ENCODE measurements around the gene CNGB1.
A peak's percentile ranks its signal among the peaks of the same experiment; 100 is the strongest.
"Not testable (repeated sequence)": the region's sequence is repeated elsewhere in the genome, so short reads cannot be mapped to it uniquely, and the experiment has no call there.

The CNGB1 gene

DNA sequence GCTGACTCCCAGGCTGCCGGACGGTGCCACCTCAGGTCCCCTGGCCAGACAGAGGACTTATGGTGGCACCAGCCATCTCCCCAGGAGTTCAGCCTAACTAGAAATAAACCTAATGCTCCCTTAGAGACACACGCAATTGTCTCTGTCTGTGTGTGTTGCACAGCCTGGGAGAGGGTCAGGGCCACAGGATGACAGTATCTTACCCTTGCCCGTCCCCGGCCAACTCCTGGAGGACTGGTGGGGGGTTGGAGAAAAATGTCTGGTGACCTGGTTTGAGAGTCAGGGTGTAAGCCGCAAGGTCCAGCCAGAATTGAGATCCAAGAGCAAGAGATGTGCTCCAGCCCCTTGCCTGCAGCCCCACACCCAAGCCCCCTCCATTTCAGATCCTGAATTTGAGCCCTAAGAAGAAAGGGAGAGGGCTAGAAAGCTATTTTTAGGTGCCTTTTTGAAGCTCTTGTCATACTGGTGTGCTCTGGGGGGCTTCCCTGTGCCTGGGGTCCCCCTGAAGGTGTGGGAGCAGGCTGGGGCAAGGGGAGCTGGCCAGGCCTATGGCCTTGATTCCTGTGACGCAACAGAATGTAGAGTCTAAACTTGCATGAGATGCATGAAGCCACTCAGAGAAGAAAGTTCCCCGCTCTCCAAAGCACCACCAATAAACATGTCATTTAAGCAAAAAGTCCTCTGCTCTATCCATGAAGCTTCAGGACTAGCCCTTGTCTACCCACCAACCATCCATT, 16.7 kb upstream of the CNGB1 start:
- H3K27ac ChIP-seq (ENCODE audit: low read length): no peak overlapping the region
- no peaks in the 10 kb centered on the region for H3K9me3 ChIP-seq (ENCODE audit: control insufficient read depth, insufficient read depth, low read length)
- peaks cover 7% of the 10 kb centered on the region; the same call in 1 of the 2 replicates for H3K27me3 ChIP-seq (ENCODE audit: control insufficient read depth, insufficient read depth, low read length)
- H3K4me3 ChIP-seq (ENCODE audit: low read length): no peak overlapping the region
- no peaks in the 10 kb centered on the region for H3K4me1 ChIP-seq (ENCODE audit: control insufficient read depth, insufficient read depth, low read length)
- WGBS (ENCODE audit: insufficient coverage, insufficient read length): no CpG with 5 or more reads among the region's 8 CpGs
- no peaks in the 10 kb centered on the region for H3K36me3 ChIP-seq (ENCODE audit: control insufficient read depth, insufficient read depth, low read length)
- DNase-seq (ENCODE audit: low read depth, low spot score): no peak

DNA sequence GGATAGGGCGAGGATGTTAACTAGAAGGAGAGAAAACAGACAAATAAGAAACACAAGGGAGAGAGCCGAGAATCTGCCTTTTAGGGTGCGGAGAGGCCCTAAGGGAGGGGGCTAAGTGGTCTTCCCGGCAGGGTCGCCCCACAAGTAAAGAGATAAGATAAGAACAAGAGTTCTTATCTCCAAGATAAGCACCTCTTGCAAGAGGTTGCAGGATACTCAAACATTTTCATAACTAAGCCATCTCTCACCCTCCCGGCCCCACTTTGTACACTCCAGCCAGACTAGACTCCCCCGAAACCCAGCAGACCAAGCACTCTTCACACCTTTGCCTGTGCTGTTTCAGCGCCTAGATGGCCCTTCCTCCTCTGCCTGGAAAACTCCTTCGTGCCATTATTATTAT, 15.3 kb upstream of the CNGB1 start:
- no peak overlapping the region; the same call in 1 of the 2 replicates for H3K4me3 ChIP-seq (ENCODE audit: low read length)
- H3K9me3 ChIP-seq (ENCODE audit: control insufficient read depth, insufficient read depth, low read length): no peaks in the 10 kb centered on the region
- no peak for DNase-seq (ENCODE audit: low read depth, low spot score)
- no CpG with 5 or more reads among the region's 9 CpGs for WGBS (ENCODE audit: insufficient coverage, insufficient read length)
- H3K4me1 ChIP-seq (ENCODE audit: control insufficient read depth, insufficient read depth, low read length): no peaks in the 10 kb centered on the region
- H3K36me3 ChIP-seq (ENCODE audit: control insufficient read depth, insufficient read depth, low read length): no peaks in the 10 kb centered on the region
- H3K27me3 ChIP-seq (ENCODE audit: control insufficient read depth, insufficient read depth, low read length): peaks cover 7% of the 10 kb centered on the region; the same call in 1 of the 2 replicates
- no peak overlapping the region for H3K27ac ChIP-seq (ENCODE audit: low read length)

DNA sequence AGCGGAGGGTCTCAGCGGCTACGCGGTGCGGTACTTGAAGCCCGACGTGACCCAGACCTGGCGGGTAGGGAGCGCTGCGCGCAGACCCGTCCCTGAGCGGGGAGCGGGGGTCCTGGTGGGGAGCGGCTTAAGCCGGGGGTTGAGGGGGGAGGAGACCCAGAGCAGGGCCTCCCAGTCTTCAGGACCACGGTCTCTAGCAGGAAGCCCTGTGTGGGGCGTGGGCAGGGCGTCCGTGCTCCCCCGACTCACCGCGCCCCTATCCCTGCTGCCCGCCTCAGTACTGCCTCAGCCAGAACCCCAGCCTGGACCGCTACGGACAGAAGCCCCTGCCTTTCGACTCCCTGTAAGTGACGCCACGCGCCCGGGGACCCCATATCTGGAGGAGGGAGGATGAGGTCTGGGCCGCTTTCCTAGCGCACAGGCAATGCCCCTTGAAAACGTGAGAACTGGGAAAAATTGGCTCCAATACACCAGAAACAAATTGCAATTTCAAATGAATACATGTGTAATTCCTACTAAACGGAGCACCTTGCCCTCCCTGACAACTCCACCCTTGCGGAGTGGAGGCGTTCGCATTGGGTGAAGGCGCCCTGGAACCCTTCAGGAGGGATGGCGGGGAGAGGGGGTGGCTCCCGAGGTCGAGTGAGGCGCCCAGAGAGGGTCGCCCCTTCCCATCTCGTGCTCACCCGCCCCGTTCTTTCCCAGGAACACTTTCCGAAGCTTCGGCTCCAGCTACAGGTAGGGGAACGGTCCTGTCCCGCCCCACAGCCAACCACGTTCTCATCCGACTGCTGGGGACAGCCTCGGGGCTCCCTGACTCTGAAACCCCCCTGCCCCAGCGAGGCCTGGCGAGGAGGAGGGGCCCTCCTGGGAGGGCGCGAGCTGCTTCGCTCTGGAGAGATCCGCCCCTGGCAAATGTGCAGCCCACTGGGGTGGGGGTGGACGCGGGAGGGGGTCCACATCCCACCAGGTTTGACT, 14.6 kb upstream of the CNGB1 start:
- Histone ChIP-seq H3K4me3 (ENCODE audit: low read length) (peak overlapping the region; percentile 58; the same call in 1 of the 2 replicates), H3K27ac (ENCODE audit: low read length) (no peak overlapping the region)
- WGBS (ENCODE audit: insufficient coverage, insufficient read length): no CpG with 5 or more reads among the region's 62 CpGs

DNA sequence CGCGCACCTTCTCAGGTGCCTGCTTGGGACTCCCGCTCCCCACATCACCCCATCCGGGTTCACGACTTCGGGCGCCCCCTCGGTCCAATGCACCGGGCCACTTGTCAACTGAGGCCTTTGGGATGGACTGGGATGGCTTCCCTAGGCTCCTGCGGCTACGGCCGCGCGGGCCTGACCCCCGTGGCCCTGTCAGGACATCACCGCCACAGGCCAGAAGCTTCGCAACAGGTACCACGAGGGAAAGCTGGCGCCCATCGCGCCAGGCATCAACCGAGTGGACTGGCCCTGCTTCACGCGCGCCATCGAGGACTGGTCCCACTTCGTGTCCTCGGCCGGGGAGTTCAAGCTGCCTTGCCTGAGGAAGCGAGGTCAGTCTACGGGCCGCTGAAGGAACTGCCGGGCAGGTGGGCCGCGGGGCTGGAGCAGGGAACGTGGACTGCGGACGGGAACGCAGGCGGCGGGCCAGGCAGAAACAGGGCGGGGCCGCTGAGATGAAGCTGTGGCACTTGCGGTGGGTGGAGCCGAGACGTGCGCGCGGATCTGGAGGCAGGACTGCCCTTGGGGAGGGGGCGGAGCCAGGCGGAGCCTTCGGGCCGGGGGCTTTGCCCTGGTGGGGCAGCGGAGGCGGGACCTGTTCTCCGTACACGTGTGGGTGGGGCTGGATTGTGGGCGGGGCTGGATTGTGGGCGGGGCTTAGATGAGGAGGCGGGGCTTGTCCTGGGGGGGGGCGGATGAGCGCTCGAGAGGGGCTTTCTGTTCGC, 13.7 kb upstream of the CNGB1 start:
- H3K36me3 ChIP-seq (ENCODE audit: control insufficient read depth, insufficient read depth, low read length): no peaks in the 10 kb centered on the region
- H3K27me3 ChIP-seq (ENCODE audit: control insufficient read depth, insufficient read depth, low read length): peaks cover 7% of the 10 kb centered on the region; the same call in 1 of the 2 replicates
- H3K27ac ChIP-seq (ENCODE audit: low read length): no peak overlapping the region

More for the DNA sequence above, 14.6 kb upstream of the CNGB1 start:
- no peaks in the 10 kb centered on the region for H3K4me1 ChIP-seq (ENCODE audit: control insufficient read depth, insufficient read depth, low read length)
- no peak for DNase-seq (ENCODE audit: low read depth, low spot score)
- H3K36me3 ChIP-seq (ENCODE audit: control insufficient read depth, insufficient read depth, low read length): no peaks in the 10 kb centered on the region
- peaks cover 7% of the 10 kb centered on the region; the same call in 1 of the 2 replicates for H3K27me3 ChIP-seq (ENCODE audit: control insufficient read depth, insufficient read depth, low read length)
- no peaks in the 10 kb centered on the region for H3K9me3 ChIP-seq (ENCODE audit: control insufficient read depth, insufficient read depth, low read length)

DNA sequence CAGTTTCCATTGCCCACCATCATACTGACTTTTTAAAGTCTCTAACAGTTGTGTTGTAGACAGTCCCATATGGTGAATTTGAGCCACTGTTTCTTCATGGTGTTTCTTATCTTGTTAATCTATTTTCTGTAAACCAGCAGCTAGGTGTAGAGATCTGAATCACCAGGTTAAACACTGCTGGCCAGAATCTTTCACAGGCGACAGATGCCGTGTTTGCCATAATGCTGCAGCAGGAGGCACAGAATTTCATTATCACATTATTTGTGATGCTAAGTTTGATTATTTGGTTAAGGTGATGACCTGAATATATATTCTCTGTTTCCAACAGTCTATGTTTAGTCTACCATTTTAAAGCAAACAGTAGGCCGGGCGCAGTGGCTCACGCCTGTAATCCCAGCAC, 11.5 kb upstream of the CNGB1 start:
- H3K4me3 ChIP-seq (ENCODE audit: low read length): no peak overlapping the region
- H3K4me1 ChIP-seq (ENCODE audit: control insufficient read depth, insufficient read depth, low read length): no peaks in the 10 kb centered on the region
- H3K36me3 ChIP-seq (ENCODE audit: control insufficient read depth, insufficient read depth, low read length): no peaks in the 10 kb centered on the region
- DNase-seq (ENCODE audit: low read depth, low spot score): no peak
- no CpG with 5 or more reads among the region's 5 CpGs for WGBS (ENCODE audit: insufficient coverage, insufficient read length)
- peaks cover 7% of the 10 kb centered on the region; the same call in 1 of the 2 replicates for H3K27me3 ChIP-seq (ENCODE audit: control insufficient read depth, insufficient read depth, low read length)
- H3K27ac ChIP-seq (ENCODE audit: low read length): no peak overlapping the region
- H3K9me3 ChIP-seq (ENCODE audit: control insufficient read depth, insufficient read depth, low read length): no peaks in the 10 kb centered on the region

More for the DNA sequence above, 13.7 kb upstream of the CNGB1 start:
- H3K4me3 ChIP-seq (ENCODE audit: low read length): peak overlapping the region; percentile 58; the same call in 1 of the 2 replicates
- no CpG with 5 or more reads among the region's 64 CpGs for WGBS (ENCODE audit: insufficient coverage, insufficient read length)
- peak; percentile 83 for DNase-seq (ENCODE audit: low read depth, low spot score)
- no peaks in the 10 kb centered on the region for H3K4me1 ChIP-seq (ENCODE audit: control insufficient read depth, insufficient read depth, low read length)
- H3K9me3 ChIP-seq (ENCODE audit: control insufficient read depth, insufficient read depth, low read length): no peaks in the 10 kb centered on the region

DNA sequence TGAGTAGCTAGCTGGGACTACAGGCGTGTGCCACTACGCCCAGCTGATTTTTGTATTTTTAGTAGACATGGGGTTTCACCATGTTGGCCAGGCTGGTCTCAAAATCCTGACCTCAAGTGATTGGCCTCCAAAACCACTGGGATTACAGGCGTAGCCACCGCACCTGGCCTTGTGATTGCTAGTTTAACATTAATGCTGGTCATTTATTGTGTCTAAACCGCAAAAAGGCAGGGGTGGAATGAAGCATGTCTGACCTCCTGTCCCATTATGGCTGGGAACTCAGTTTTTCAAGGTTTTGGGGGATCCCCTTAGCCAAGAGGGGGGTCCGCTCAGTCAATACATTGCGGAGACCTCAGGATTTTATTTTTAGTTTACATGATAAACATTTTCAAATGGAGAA, 10.7 kb upstream of the CNGB1 start:
- H3K9me3 ChIP-seq (ENCODE audit: control insufficient read depth, insufficient read depth, low read length): no peaks in the 10 kb centered on the region
- no peak overlapping the region for H3K27ac ChIP-seq (ENCODE audit: low read length)
- DNase-seq (ENCODE audit: low read depth, low spot score): no peak
- no peak overlapping the region for H3K4me3 ChIP-seq (ENCODE audit: low read length)
- no peaks in the 10 kb centered on the region for H3K4me1 ChIP-seq (ENCODE audit: control insufficient read depth, insufficient read depth, low read length)
- H3K36me3 ChIP-seq (ENCODE audit: control insufficient read depth, insufficient read depth, low read length): no peaks in the 10 kb centered on the region
- WGBS (ENCODE audit: insufficient coverage, insufficient read length): no CpG with 5 or more reads among the region's 7 CpGs
- H3K27me3 ChIP-seq (ENCODE audit: control insufficient read depth, insufficient read depth, low read length): peaks cover 7% of the 10 kb centered on the region; the same call in 1 of the 2 replicates

DNA sequence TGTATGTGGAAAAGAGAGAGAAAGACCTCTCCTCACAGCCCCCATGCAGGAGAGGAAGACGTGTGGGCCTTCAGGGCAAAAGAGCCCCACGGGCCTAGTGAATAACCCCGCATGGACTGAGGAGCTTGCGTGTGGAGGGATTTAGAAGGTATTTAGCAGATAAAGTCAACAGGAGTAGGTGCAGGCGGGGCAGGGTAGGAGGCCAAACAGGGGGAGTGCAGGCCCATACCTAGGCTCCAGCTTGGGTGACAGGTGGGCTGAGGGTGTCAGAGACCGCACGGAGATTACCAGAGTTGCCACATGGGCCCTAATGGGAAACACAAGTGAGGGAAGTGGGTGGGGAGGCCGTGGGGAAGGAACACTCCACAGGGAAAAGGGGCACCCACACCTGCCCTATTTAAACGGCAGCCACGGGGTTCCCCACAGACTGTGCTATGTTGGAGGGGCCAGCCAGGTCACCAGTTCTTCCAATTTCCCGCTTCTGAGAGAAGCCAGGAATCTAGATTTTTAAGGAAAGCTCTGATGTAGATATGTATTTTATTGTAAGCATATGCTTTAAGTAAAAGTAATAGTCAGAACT, 8.2 kb upstream of the CNGB1 start:
- no peaks in the 10 kb centered on the region for H3K9me3 ChIP-seq (ENCODE audit: control insufficient read depth, insufficient read depth, low read length)
- no peaks in the 10 kb centered on the region for H3K27me3 ChIP-seq (ENCODE audit: control insufficient read depth, insufficient read depth, low read length)
- no peaks in the 10 kb centered on the region for H3K4me1 ChIP-seq (ENCODE audit: control insufficient read depth, insufficient read depth, low read length)
- H3K36me3 ChIP-seq (ENCODE audit: control insufficient read depth, insufficient read depth, low read length): no peaks in the 10 kb centered on the region
- no peak for DNase-seq (ENCODE audit: low read depth, low spot score)
- no peak overlapping the region for H3K27ac ChIP-seq (ENCODE audit: low read length)
- H3K4me3 ChIP-seq (ENCODE audit: low read length): no peak overlapping the region
- no CpG with 5 or more reads among the region's 11 CpGs for WGBS (ENCODE audit: insufficient coverage, insufficient read length)

DNA sequence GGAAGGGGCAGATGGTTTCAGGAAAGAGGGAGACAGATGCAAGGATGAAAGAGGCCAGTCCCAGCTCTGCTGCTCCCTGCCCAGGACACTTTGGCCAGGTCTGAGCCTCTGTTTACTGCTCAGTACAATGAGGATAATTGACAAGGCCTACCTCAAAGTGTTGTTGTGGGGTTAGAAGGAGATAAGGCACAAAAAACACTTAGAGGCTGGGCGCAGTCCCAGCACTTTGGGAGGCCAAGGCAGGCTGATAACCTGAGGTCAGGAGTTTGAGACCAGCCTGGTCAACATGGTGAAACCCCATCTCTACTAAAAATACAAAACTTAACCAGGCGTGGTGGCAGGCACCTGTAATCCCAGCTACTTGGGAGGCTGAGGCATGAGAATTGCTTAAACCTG, 7.1 kb upstream of the CNGB1 start:
- WGBS (ENCODE audit: insufficient coverage, insufficient read length): no CpG with 5 or more reads among the region's 2 CpGs
- H3K36me3 ChIP-seq (ENCODE audit: control insufficient read depth, insufficient read depth, low read length): not testable (repeated sequence)

DNA sequence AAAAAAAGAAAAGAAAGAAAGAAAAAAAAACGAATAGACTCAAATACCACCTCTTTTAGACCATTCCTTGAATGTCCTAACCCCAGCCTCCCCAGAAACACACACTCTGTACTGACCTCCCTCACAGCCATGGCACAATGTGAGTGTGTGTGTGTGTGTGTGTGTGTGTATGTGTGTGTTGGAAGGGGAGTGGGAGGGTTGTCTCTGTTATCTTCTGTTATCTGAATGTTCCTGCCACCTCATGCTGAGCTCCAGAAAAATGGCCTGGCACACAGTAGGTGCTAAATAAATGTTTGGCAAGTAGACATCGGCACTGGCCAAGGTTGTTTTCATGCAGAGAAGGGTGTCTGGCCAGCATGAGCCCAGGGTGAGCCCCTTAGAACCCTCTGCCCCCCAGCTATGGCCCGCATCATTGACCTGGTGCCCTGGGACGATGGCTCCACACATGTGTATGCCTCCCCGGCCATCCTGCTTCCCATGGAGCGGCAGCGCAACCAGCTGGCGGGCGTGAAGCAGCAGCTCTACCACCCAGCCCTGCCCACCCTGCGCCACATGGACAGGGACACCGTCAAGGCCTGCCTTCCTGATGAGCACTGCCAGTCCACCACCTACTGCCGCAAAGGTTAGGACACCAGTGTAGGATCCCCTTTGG, 6.6 kb upstream of the CNGB1 start:
- H3K27ac ChIP-seq (ENCODE audit: low read length): no peak overlapping the region
- no CpG with 5 or more reads among the region's 12 CpGs for WGBS (ENCODE audit: insufficient coverage, insufficient read length)
- no peak for DNase-seq (ENCODE audit: low read depth, low spot score)
- no peak overlapping the region for H3K4me3 ChIP-seq (ENCODE audit: low read length)
- H3K36me3 ChIP-seq (ENCODE audit: control insufficient read depth, insufficient read depth, low read length): no peaks in the 10 kb centered on the region
- H3K27me3 ChIP-seq (ENCODE audit: control insufficient read depth, insufficient read depth, low read length): no peaks in the 10 kb centered on the region
- H3K9me3 ChIP-seq (ENCODE audit: control insufficient read depth, insufficient read depth, low read length): no peaks in the 10 kb centered on the region
- H3K4me1 ChIP-seq (ENCODE audit: control insufficient read depth, insufficient read depth, low read length): no peaks in the 10 kb centered on the region

More for the DNA sequence above, 7.1 kb upstream of the CNGB1 start:
- not testable (repeated sequence) for H3K27me3 ChIP-seq (ENCODE audit: control insufficient read depth, insufficient read depth, low read length); DNase-seq (ENCODE audit: low read depth, low spot score); H3K9me3 ChIP-seq (ENCODE audit: control insufficient read depth, insufficient read depth, low read length); H3K27ac ChIP-seq (ENCODE audit: low read length); H3K4me3 ChIP-seq (ENCODE audit: low read length); H3K4me1 ChIP-seq (ENCODE audit: control insufficient read depth, insufficient read depth, low read length)

Measured in iPS DF 6.9 (cell line).